HUDEP-2 (cell line): ENCODE results near the gene SLC25A21.
A peak's percentile ranks its signal among the peaks of the same experiment; 100 is the strongest.
"Not testable (repeated sequence)": the region's sequence is repeated elsewhere in the genome, so short reads cannot be mapped to it uniquely, and the experiment has no call there.

ENCODE experiments used
- DNase-seq, 76 experiments: peaks; one replicate each; lab custom pipeline; 2025; ENCODE audit not compliant: unreplicated experiment in 76 of 76; lab: John Stamatoyannopoulos, UW

SLC25A21 gene

GRCh38 chr14:36900846-36901245 lies 271.6 kb downstream of the SLC25A21 start:
- no peak for DNase-seq

GRCh38 chr14:36896300-36896699 lies 276.1 kb downstream of the SLC25A21 start:
- not testable (repeated sequence) for DNase-seq

GRCh38 chr14:36884049-36884448 lies 288.4 kb downstream of the SLC25A21 start:
- no peak for DNase-seq

GRCh38 chr14:36880276-36880675 lies 292.1 kb downstream of the SLC25A21 start:
- DNase-seq: peak in 2 of 76 experiments; percentile 26 to 27

- DNase-seq: no peak
Observed at GRCh38 chr14:36879558-36879957, 292.8 kb downstream of the SLC25A21 start.

- no peak for DNase-seq
Observed at GRCh38 chr14:36874396-36875138, 297.8 kb downstream of the SLC25A21 start.

GRCh38 chr14:36870776-36871175 lies 301.6 kb downstream of the SLC25A21 start:
- DNase-seq: no peak

GRCh38 chr14:36869125-36869524 lies 303.3 kb downstream of the SLC25A21 start:
- DNase-seq: no peak

- DNase-seq: no peak
Observed at GRCh38 chr14:36866867-36867266, 305.5 kb downstream of the SLC25A21 start.

GRCh38 chr14:36863271-36863670 lies 309.1 kb downstream of the SLC25A21 start:
- no peak for DNase-seq

- DNase-seq: not testable (repeated sequence)
Observed at GRCh38 chr14:36862237-36862636, 310.2 kb downstream of the SLC25A21 start.

GRCh38 chr14:36860831-36861230 lies 311.6 kb downstream of the SLC25A21 start:
- DNase-seq: no peak

GRCh38 chr14:36859119-36859518 lies 313.3 kb downstream of the SLC25A21 start:
- no peak for DNase-seq

GRCh38 chr14:36857842-36858445 lies 314.5 kb downstream of the SLC25A21 start:
- no peak for DNase-seq

GRCh38 chr14:36857136-36857535 lies 315.3 kb downstream of the SLC25A21 start:
- DNase-seq: no peak

GRCh38 chr14:36856095-36856878 lies 316.1 kb downstream of the SLC25A21 start:
- no peak for DNase-seq

- DNase-seq: no peak
Observed at GRCh38 chr14:36855396-36855795, 317.0 kb downstream of the SLC25A21 start.

GRCh38 chr14:36852981-36853691 lies 319.3 kb downstream of the SLC25A21 start:
- no peak for DNase-seq

GRCh38 chr14:36848213-36848612 lies 324.2 kb downstream of the SLC25A21 start:
- DNase-seq: no peak

- DNase-seq: no peak
Observed at GRCh38 chr14:36847366-36847765, 325.0 kb downstream of the SLC25A21 start.
